Activated T-helper 1 cell treated with anti-CD3 and anti-CD28 coated beads, Interleukin-2, amount 50 U/mL, for 16 hours (primary cell): ENCODE results near the gene PLEKHA1.

Source experiments
- DNase-seq, 2 donors: peaks; one replicate each; pipeline ENCODE4 v3.0.0-alpha.2; 2020; ENCODE audit warnings: low read depth in 1 of 2, low spot score in 1 of 2

Gene PLEKHA1

GRCh38 chr10:122459561-122460273 lies 85.2 kb downstream of the PLEKHA1 start:
- no peak for DNase-seq

- no peak for DNase-seq
Observed at GRCh38 chr10:122460891-122461293, 86.4 kb downstream of the PLEKHA1 start.

GRCh38 chr10:122461367-122461728 lies 86.8 kb downstream of the PLEKHA1 start, which contains the start of gene HTRA1:
HTRA1 (plus strand) TSS chr10:122461553; CDS start chr10:122461653, 100 bp downstream.
- no peak for DNase-seq

GRCh38 chr10:122461729-122462532 lies 87.4 kb downstream of the PLEKHA1 start:
- DNase-seq, result no peak

- no peak for DNase-seq
Observed at GRCh38 chr10:122462533-122463465, 88.3 kb downstream of the PLEKHA1 start.

GRCh38 chr10:122463466-122464249 lies 89.2 kb downstream of the PLEKHA1 start:
- no peak for DNase-seq

- DNase-seq, result no peak
Observed at GRCh38 chr10:122464250-122464510, 89.7 kb downstream of the PLEKHA1 start.

- no peak for DNase-seq
Observed at GRCh38 chr10:122464586-122464985, 90.1 kb downstream of the PLEKHA1 start.

GRCh38 chr10:122465401-122466040 lies 91.0 kb downstream of the PLEKHA1 start:
- DNase-seq, result no peak

GRCh38 chr10:122466951-122467381 lies 92.5 kb downstream of the PLEKHA1 start:
- no peak for DNase-seq

GRCh38 chr10:122467701-122468100 lies 93.2 kb downstream of the PLEKHA1 start:
- no peak for DNase-seq

GRCh38 chr10:122468307-122468925 lies 93.9 kb downstream of the PLEKHA1 start:
- no peak for DNase-seq

- no peak for DNase-seq
Observed at GRCh38 chr10:122468926-122469781, 94.6 kb downstream of the PLEKHA1 start.

- no peak for DNase-seq
Observed at GRCh38 chr10:122469848-122470247, 95.3 kb downstream of the PLEKHA1 start.

- DNase-seq, result no peak
Observed at GRCh38 chr10:122471531-122472177, 97.1 kb downstream of the PLEKHA1 start.

GRCh38 chr10:122473116-122473515 lies 98.6 kb downstream of the PLEKHA1 start:
- no peak for DNase-seq

- DNase-seq, result no peak
Observed at GRCh38 chr10:122474131-122474818, 99.8 kb downstream of the PLEKHA1 start.

GRCh38 chr10:122475100-122475499 lies 100.6 kb downstream of the PLEKHA1 start:
- DNase-seq, result no peak
